SK-N-MC (cell line): ENCODE results near the gene MYL10.

Source experiments
- EZH2 ChIP-seq: fragments of 200-600 bp; sonication (generic); IDR thresholded peaks from one replicate; pipeline ENCODE4 v1.6.1; 2017; ENCODE audit warnings: antibody characterized with exemption
- POLR2AphosphoS5 ChIP-seq: IDR thresholded peaks from 2 replicates; pipeline ENCODE4 v1.6.1; 2012; ENCODE audit warnings: mild to moderate bottlenecking, low read depth, low read length, borderline replicate concordance

DNA sequence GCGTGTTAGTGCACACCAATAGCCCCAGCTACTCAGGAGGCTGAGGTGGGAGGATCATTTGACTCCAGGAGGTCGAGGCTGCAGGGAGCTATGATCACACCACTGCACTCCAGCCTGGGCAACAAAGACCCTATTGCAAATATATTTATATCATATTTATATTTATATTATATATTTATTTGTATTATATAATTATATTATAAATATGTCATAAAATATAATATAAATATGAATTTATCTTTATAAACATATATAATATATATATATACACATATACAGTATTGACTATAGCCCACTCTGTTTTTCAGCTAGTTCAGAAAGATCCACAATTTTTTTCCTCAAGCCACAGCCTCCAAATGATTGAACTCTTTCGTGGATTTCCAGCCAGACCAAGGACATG is 45.3 kb upstream of the MYL10 start:
- no peak for TF ChIP-seq POLR2AphosphoS5
- no peak for TF ChIP-seq EZH2
